ENCODE results near the gene MUC7.

DNA sequence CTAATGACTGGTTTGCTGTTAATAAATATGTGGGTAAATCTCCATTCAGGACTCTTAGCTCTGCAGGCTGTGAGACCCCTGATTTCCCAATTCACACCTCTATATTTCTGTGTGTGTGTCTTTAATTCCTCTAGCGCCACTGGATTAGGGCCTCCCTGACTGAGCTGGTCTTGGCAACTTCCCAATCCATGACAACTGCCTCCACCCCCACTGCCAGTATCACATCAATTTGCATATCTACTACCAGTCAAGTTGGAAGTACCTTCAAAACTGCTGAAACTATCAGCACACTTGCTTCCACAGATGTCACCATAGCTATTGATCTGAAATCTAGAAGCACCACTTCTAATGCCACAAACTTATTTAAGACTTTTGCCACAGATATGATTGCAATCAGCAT lies 46.7 kb upstream of the MUC7 start:
- TF ChIP-seq POLR2A (IDR thresholded peaks at IDR 0.05) = no peak
- no peak for TF ChIP-seq CTCF (IDR thresholded peaks at IDR 0.05)
- TF ChIP-seq EP300 (IDR thresholded peaks at IDR 0.05) = no peak
